ENCODE results near the gene CD68. TPM values are rescaled to one million over a fixed set of nuclear protein-coding genes. Genes with fewer than 3 reads are reported as not detected.

CD68 gene
- total RNA-seq, 1 experiment from 2014 or later = 1.8 TPM

- peak overlapping the region; percentile 92 for H3K4me3 ChIP-seq (ENCODE audit: low read depth, low read length, poor library complexity, severe bottlenecking)
- H3K27me3 ChIP-seq (replicated peaks; ENCODE audit: insufficient read depth, low read depth, low read length, poor library complexity) = no peaks in the 10 kb centered on the region
- peaks cover 11% of the 10 kb centered on the region for H3K36me3 ChIP-seq (ENCODE audit: insufficient read depth, low read length, poor library complexity, severe bottlenecking)
- POLR2A ChIA-PET (ENCODE audit: low non-redundant PET) = interaction anchor here (0.6 kb wide), 1 partner anchor 75 kb away, joined by 3 read pairs; the partner anchor contains the start of gene WRAP53
- intact Hi-C loops (cut with micrococcal nuclease; ENCODE audit: unreplicated experiment) = no loop called here
- TF ChIP-seq EZH2 (IDR thresholded peaks at IDR 0.05; ENCODE audit: borderline replicate concordance, low read depth, low read length, poor library complexity, severe bottlenecking) (no peak), CTCF (conservative IDR thresholded peaks at IDR 0.05; ENCODE audit: low read depth, low read length) (no peak)
- CTCF ChIA-PET = interaction anchor here (2.6 kb wide), 1 partner anchor 73 kb away, joined by 18 read pairs; the partner anchor contains the start of genes TP53 and WRAP53
- BruUV-seq (replicated peaks) = TSS peak; percentile 32
- peaks cover 20% of the 10 kb centered on the region for H3K4me1 ChIP-seq (ENCODE audit: insufficient read depth, low read length, poor library complexity, severe bottlenecking)
- peak overlapping the region; percentile 91 for H3K27ac ChIP-seq (ENCODE audit: low read depth, low read length, poor library complexity, severe bottlenecking)
- no peak for DNase-seq (ENCODE audit: low spot score)
- no peaks in the 10 kb centered on the region for H3K9me3 ChIP-seq (ENCODE audit: low read depth, low read length, poor library complexity, severe bottlenecking)
Observed at GRCh38 chr17:7613769-7614424, 34.5 kb downstream of the CD68 start.

GRCh38 chr17:7614425-7615264 is 35.2 kb downstream of the CD68 start, which contains the start of gene FXR2:
Gene FXR2, minus strand, starts transcription at chr17:7614897. Its CDS starts 365 bp downstream, at chr17:7614532.
- H3K4me3 ChIP-seq (ENCODE audit: low read depth, low read length, poor library complexity, severe bottlenecking) = peak within 1 kb of the TSS; percentile 92
- H3K27me3 ChIP-seq (replicated peaks; ENCODE audit: insufficient read depth, low read depth, low read length, poor library complexity) = no peaks in the 10 kb centered on the region
- peak; percentile 100 for DNase-seq (ENCODE audit: low spot score)
- H3K4me1 ChIP-seq (ENCODE audit: insufficient read depth, low read length, poor library complexity, severe bottlenecking) = peaks cover 20% of the 10 kb centered on the region
- TF ChIP-seq EZH2 (IDR thresholded peaks at IDR 0.05; ENCODE audit: borderline replicate concordance, low read depth, low read length, poor library complexity, severe bottlenecking) = no peak
- peak; percentile 65 for TF ChIP-seq CTCF (conservative IDR thresholded peaks at IDR 0.05; ENCODE audit: low read depth, low read length)
- peak within 1 kb of the TSS; percentile 91 for H3K27ac ChIP-seq (ENCODE audit: low read depth, low read length, poor library complexity, severe bottlenecking)
- POLR2A ChIA-PET (ENCODE audit: low non-redundant PET) = interaction anchor here (0.6 to 1.0 kb wide), 3 partner anchors 41 to 772 kb away, joined by 3 read pairs; partner anchors contain the start of gene TP53
- CTCF ChIA-PET = interaction anchor here (0.5 to 2.6 kb wide), 4 partner anchors 13 to 1125 kb away, joined by 4 to 18 read pairs (median 6); partner anchors contain the start of genes SAT2, TP53 and WRAP53
- intact Hi-C loops (cut with micrococcal nuclease; ENCODE audit: unreplicated experiment) = no loop called here
- no peaks in the 10 kb centered on the region for H3K9me3 ChIP-seq (ENCODE audit: low read depth, low read length, poor library complexity, severe bottlenecking)
- BruUV-seq (replicated peaks) = no TSS peak
- peaks cover 11% of the 10 kb centered on the region for H3K36me3 ChIP-seq (ENCODE audit: insufficient read depth, low read length, poor library complexity, severe bottlenecking)

GRCh38 chr17:7615265-7615747 is 35.9 kb downstream of the CD68 start:
- no peaks in the 10 kb centered on the region for H3K27me3 ChIP-seq (replicated peaks; ENCODE audit: insufficient read depth, low read depth, low read length, poor library complexity)
- TF ChIP-seq EZH2 (IDR thresholded peaks at IDR 0.05; ENCODE audit: borderline replicate concordance, low read depth, low read length, poor library complexity, severe bottlenecking) (no peak), CTCF (conservative IDR thresholded peaks at IDR 0.05; ENCODE audit: low read depth, low read length) (no peak)
- peak overlapping the region; percentile 92 for H3K4me3 ChIP-seq (ENCODE audit: low read depth, low read length, poor library complexity, severe bottlenecking)
- H3K9me3 ChIP-seq (ENCODE audit: low read depth, low read length, poor library complexity, severe bottlenecking) = no peaks in the 10 kb centered on the region
- CTCF ChIA-PET = interaction anchor here (0.6 to 2.6 kb wide), 4 partner anchors 13 to 188 kb away, joined by 3 to 18 read pairs (median 4); partner anchors contain the start of genes SAT2, TP53 and WRAP53
- H3K27ac ChIP-seq (ENCODE audit: low read depth, low read length, poor library complexity, severe bottlenecking) = peak overlapping the region; percentile 55
- intact Hi-C loops (cut with micrococcal nuclease; ENCODE audit: unreplicated experiment) = no loop called here
- BruUV-seq (replicated peaks) = no TSS peak
- POLR2A ChIA-PET (ENCODE audit: low non-redundant PET) = interaction anchor here (0.6 to 1.0 kb wide), 2 partner anchors 10 to 72 kb away, joined by 3 read pairs; partner anchors contain the start of gene TP53
- H3K4me1 ChIP-seq (ENCODE audit: insufficient read depth, low read length, poor library complexity, severe bottlenecking) = peaks cover 20% of the 10 kb centered on the region
- DNase-seq (ENCODE audit: low spot score) = no peak
- H3K36me3 ChIP-seq (ENCODE audit: insufficient read depth, low read length, poor library complexity, severe bottlenecking) = peaks cover 11% of the 10 kb centered on the region
